ENCODE data around the gene STPG1.

The STPG1 gene

GRCh38 chr1:24443241-24443656 lies 29.7 kb upstream of the STPG1 start:
- no peak for TF ChIP-seq POLR2AphosphoS5 (IDR thresholded peaks at IDR 0.05; ENCODE audit: low read depth, low read length)
- TF ChIP-seq FOXP2 (optimal IDR thresholded peaks at IDR 0.05; ENCODE audit: borderline replicate concordance, extremely low read depth, extremely low read length, insufficient read depth), result no peak
- TF ChIP-seq SIN3A (IDR thresholded peaks at IDR 0.05; ENCODE audit: borderline replicate concordance, insufficient read depth, low read length), result no peak
- TF ChIP-seq, protein P1, sequence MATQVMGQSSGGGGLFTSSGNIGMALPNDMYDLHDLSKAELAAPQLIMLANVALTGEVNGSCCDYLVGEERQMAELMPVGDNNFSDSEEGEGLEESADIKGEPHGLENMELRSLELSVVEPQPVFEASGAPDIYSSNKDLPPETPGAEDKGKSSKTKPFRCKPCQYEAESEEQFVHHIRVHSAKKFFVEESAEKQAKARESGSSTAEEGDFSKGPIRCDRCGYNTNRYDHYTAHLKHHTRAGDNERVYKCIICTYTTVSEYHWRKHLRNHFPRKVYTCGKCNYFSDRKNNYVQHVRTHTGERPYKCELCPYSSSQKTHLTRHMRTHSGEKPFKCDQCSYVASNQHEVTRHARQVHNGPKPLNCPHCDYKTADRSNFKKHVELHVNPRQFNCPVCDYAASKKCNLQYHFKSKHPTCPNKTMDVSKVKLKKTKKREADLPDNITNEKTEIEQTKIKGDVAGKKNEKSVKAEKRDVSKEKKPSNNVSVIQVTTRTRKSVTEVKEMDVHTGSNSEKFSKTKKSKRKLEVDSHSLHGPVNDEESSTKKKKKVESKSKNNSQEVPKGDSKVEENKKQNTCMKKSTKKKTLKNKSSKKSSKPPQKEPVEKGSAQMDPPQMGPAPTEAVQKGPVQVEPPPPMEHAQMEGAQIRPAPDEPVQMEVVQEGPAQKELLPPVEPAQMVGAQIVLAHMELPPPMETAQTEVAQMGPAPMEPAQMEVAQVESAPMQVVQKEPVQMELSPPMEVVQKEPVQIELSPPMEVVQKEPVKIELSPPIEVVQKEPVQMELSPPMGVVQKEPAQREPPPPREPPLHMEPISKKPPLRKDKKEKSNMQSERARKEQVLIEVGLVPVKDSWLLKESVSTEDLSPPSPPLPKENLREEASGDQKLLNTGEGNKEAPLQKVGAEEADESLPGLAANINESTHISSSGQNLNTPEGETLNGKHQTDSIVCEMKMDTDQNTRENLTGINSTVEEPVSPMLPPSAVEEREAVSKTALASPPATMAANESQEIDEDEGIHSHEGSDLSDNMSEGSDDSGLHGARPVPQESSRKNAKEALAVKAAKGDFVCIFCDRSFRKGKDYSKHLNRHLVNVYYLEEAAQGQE (IDR thresholded peaks at IDR 0.05; ENCODE audit: insufficient read depth in 1 of 2, low read depth in 2 of 2, low read length in 2 of 2), result no peak
- TF ChIP-seq TAF1 (IDR thresholded peaks at IDR 0.05; ENCODE audit: borderline replicate concordance, insufficient read depth, low read length), result no peak

- TF ChIP-seq POLR2AphosphoS5 (IDR thresholded peaks at IDR 0.05; ENCODE audit: low read depth, low read length) (no peak), SIN3A (IDR thresholded peaks at IDR 0.05; ENCODE audit: borderline replicate concordance, insufficient read depth, low read length) (no peak), FOXP2 (optimal IDR thresholded peaks at IDR 0.05; ENCODE audit: borderline replicate concordance, extremely low read depth, extremely low read length, insufficient read depth) (no peak)
- TF ChIP-seq, protein P1 (IDR thresholded peaks at IDR 0.05; ENCODE audit: insufficient read depth in 1 of 2, low read depth in 2 of 2, low read length in 2 of 2), result no peak
Observed at GRCh38 chr1:24442764-24443163, 29.2 kb upstream of the STPG1 start.

GRCh38 chr1:24441996-24442668 lies 28.6 kb upstream of the STPG1 start:
- TF ChIP-seq, protein P1 (IDR thresholded peaks at IDR 0.05; ENCODE audit: insufficient read depth in 1 of 2, low read depth in 2 of 2, low read length in 2 of 2), result no peak
- TF ChIP-seq SIN3A (IDR thresholded peaks at IDR 0.05; ENCODE audit: borderline replicate concordance, insufficient read depth, low read length), result no peak
- TF ChIP-seq TAF1 (IDR thresholded peaks at IDR 0.05; ENCODE audit: borderline replicate concordance, insufficient read depth, low read length), result no peak
- TF ChIP-seq FOXP2 (optimal IDR thresholded peaks at IDR 0.05; ENCODE audit: borderline replicate concordance, extremely low read depth, extremely low read length, insufficient read depth), result no peak
- TF ChIP-seq POLR2AphosphoS5 (IDR thresholded peaks at IDR 0.05; ENCODE audit: low read depth, low read length), result no peak

GRCh38 chr1:24441480-24441879 lies 27.9 kb upstream of the STPG1 start:
- TF ChIP-seq POLR2AphosphoS5 (IDR thresholded peaks at IDR 0.05; ENCODE audit: low read depth, low read length) (no peak), SIN3A (IDR thresholded peaks at IDR 0.05; ENCODE audit: borderline replicate concordance, insufficient read depth, low read length) (no peak), TAF1 (IDR thresholded peaks at IDR 0.05; ENCODE audit: borderline replicate concordance, insufficient read depth, low read length) (no peak)
- TF ChIP-seq, protein P1 (IDR thresholded peaks at IDR 0.05; ENCODE audit: insufficient read depth in 1 of 2, low read depth in 2 of 2, low read length in 2 of 2), result no peak

- TF ChIP-seq SIN3A (IDR thresholded peaks at IDR 0.05; ENCODE audit: borderline replicate concordance, insufficient read depth, low read length) (no peak), FOXP2 (optimal IDR thresholded peaks at IDR 0.05; ENCODE audit: borderline replicate concordance, extremely low read depth, extremely low read length, insufficient read depth) (no peak), TAF1 (IDR thresholded peaks at IDR 0.05; ENCODE audit: borderline replicate concordance, insufficient read depth, low read length) (no peak), POLR2AphosphoS5 (IDR thresholded peaks at IDR 0.05; ENCODE audit: low read depth, low read length) (no peak)
- TF ChIP-seq, protein P1 (IDR thresholded peaks at IDR 0.05; ENCODE audit: insufficient read depth in 1 of 2, low read depth in 2 of 2, low read length in 2 of 2), result no peak
Observed at GRCh38 chr1:24440436-24440835, 26.9 kb upstream of the STPG1 start.
